BJ (cell line): ENCODE measurements around the gene SNAPC5. TPM values are rescaled to one million over a fixed set of nuclear protein-coding genes. Genes with fewer than 3 reads are reported as not detected.

ENCODE experiments used
- CTCF ChIA-PET: fragments of 350-600 bp; formaldehyde crosslinking; extraction: SDS; loops from one replicate; lab custom pipeline; 2021; ENCODE audit warnings: antibody characterized with exemption, inconsistent platforms; lab: Yijun Ruan, JAX
- POLR2A ChIA-PET: fragments of 300-600 bp; sonication (Branson Sonifier 250); formaldehyde crosslinking; extraction: SDS; loops from one replicate; lab custom pipeline; 2021; ENCODE audit warnings: antibody characterized with exemption; lab: Charles Lee
- DNase-seq: peaks from one replicate; pipeline ENCODE4 v3.0.0-alpha.2; 2011; ENCODE audit warnings: low read depth
- H3K27me3 ChIP-seq: 2 replicates; pipeline ENCODE4 v1.6.0; 2011; ENCODE audit warnings: low read length; ENCODE audit not compliant: control insufficient read depth, insufficient read depth
- H3K36me3 ChIP-seq: 2 replicates; pipeline ENCODE4 v1.5.1; 2011; ENCODE audit warnings: low read length; ENCODE audit not compliant: control insufficient read depth, insufficient read depth
- H3K4me3 ChIP-seq: 2 replicates; pipeline ENCODE4 v1.5.1; 2011; ENCODE audit warnings: low read depth, mild to moderate bottlenecking, control low read depth, low read length
- polyA plus RNA-seq: library from polyadenylated mRNA; depleted of rRNA; stranded (reverse); fragments of >200 nt; gene quantifications from 2 replicates; pipeline ENCODE4 v1.2.3, GENCODE V29; 2011
- TF ChIP-seq, protein P1 (sequence below): IDR thresholded peaks from 2 replicates; pipeline ENCODE4 v1.5.1; 2011; ENCODE audit warnings: low read depth, mild to moderate bottlenecking, control low read depth, inconsistent platforms, low read length, moderate library complexity; ENCODE audit not compliant: insufficient read depth

SNAPC5 gene
- polyA plus RNA-seq, 1 experiment, result 22.7 TPM

DNA sequence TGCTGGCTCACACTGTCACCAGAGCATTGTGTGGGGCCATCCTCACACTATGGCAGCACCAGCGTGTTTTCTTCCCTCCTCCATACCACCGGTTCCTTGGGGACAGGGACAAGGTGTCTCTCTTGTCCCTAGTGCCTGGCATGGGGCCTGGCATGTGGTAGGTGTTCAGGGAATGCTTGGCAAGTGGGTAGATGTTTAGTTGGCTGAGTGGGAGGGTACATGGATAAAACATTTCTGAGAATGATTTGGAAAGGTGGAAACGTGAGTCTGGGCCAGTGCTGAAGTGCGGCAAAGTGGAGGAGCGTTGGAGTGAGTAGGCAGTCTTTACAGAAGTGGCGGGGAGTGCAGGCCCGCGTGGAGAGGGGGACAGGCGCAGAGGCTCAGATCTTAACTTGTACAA lies 15.0 kb downstream of the SNAPC5 start:
- CTCF ChIA-PET, result interaction anchor here (1.0 to 7.9 kb wide), 3 partner anchors 15 to 94 kb away, joined by 3 to 49 read pairs (median 4); partner anchors contain the start of gene SNAPC5

DNA sequence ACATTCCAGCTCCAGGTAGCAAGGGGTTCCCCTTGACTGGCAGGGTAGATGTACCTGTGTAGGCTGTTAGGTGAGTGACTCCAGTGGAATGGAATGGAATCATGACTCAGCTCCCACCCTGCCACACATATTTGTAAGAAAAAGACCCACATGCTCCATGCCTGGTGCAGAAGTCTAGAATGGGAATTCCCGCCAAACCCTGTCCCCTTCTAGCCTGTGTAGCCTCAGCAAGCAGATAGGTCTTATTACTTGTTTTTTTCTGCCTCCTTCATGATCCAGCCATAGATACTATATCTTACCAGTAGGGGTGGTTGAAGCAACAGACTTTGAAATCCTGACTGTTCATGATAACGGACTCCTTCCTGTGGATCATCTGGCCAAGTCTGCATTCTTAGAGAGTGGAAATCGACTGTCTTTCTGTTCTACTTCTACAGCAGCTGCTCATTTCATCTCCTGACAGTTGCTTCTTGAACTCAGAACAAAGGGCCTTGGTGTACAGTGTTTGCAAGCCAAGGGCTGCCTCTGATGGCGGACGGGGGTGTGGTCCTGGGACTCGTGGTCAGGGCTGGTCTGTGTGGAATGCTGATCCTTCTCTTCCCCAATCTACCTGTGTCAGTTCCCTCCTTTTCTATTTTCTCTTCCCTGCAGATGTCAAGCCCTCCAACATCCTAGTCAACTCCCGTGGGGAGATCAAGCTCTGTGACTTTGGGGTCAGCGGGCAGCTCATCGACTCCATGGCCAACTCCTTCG lies 16.3 kb downstream of the SNAPC5 start:
- TF ChIP-seq, protein P1, sequence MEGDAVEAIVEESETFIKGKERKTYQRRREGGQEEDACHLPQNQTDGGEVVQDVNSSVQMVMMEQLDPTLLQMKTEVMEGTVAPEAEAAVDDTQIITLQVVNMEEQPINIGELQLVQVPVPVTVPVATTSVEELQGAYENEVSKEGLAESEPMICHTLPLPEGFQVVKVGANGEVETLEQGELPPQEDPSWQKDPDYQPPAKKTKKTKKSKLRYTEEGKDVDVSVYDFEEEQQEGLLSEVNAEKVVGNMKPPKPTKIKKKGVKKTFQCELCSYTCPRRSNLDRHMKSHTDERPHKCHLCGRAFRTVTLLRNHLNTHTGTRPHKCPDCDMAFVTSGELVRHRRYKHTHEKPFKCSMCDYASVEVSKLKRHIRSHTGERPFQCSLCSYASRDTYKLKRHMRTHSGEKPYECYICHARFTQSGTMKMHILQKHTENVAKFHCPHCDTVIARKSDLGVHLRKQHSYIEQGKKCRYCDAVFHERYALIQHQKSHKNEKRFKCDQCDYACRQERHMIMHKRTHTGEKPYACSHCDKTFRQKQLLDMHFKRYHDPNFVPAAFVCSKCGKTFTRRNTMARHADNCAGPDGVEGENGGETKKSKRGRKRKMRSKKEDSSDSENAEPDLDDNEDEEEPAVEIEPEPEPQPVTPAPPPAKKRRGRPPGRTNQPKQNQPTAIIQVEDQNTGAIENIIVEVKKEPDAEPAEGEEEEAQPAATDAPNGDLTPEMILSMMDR, result no peak
- H3K36me3 ChIP-seq, result peaks cover 10% of the 10 kb centered on the region
- ChIA-PET CTCF (interaction anchor here (1.0 to 1.2 kb wide), 3 partner anchors 11 to 93 kb away, joined by 3 to 4 read pairs (median 3); partner anchors contain the start of gene SNAPC5), POLR2A (no interaction called here)
- H3K4me3 ChIP-seq, result no peak overlapping the region
- no peak for DNase-seq
- H3K27me3 ChIP-seq, result no peaks in the 10 kb centered on the region

More for the DNA sequence above, 15.0 kb downstream of the SNAPC5 start:
- no peak overlapping the region for H3K4me3 ChIP-seq
- no peak for DNase-seq
- H3K27me3 ChIP-seq, result no peaks in the 10 kb centered on the region
- TF ChIP-seq, protein P1, result no peak
- POLR2A ChIA-PET, result no interaction called here
- H3K36me3 ChIP-seq, result peaks cover 11% of the 10 kb centered on the region

DNA sequence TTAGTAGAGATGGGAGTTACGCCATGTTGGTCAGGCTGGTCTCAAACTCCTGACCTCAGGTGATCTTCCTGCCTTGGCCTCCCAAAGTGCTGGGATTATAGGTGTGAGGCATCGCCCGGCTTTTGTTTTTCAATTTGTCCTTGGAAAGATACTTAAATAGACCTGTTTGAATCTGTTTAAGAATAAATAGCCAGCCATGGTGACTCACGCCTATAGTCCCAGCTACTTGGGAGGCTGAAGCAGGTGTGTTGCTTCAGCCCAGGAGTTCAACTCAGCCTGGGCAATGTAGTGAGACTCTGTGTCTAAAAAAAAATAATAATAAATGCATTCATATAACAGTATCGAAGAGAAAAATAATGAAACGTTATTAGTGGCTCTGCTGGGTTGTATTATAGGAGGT lies 17.3 kb downstream of the SNAPC5 start:
- Histone ChIP-seq H3K4me3 (no peak overlapping the region), H3K27me3 (no peaks in the 10 kb centered on the region), H3K36me3 (peaks cover 9% of the 10 kb centered on the region)
- no peak for DNase-seq
- TF ChIP-seq, protein P1, result no peak
- ChIA-PET CTCF (no interaction called here), POLR2A (no interaction called here)

DNA sequence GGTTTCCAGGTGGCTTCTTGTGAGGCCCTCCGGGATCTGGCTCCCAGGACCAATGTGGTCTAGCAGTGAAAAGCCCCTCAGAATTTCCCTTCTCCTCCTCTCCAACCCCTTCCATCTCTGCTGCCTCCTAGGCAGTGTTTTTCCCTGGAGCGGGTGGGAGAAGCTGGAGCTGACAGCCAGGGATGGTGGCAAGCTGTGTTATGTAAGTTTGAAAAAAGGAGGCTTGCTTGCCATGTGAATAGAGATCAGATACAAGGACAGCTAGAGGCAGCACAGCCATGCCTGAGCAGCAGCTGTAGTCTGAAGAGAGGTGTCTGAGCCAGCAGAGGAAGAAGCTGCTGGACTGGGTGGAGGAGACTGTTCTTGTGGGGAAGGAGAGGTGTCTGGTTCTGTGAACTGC lies 20.6 kb downstream of the SNAPC5 start:
- Histone ChIP-seq H3K36me3 (peaks cover 3% of the 10 kb centered on the region), H3K27me3 (no peaks in the 10 kb centered on the region), H3K4me3 (no peak overlapping the region)
- ChIA-PET CTCF (interaction anchor here (0.6 kb wide), 1 partner anchor 211 kb away, joined by 3 read pairs; no protein-coding TSS in a partner anchor), POLR2A (no interaction called here)
- TF ChIP-seq, protein P1, result no peak
- no peak for DNase-seq

DNA sequence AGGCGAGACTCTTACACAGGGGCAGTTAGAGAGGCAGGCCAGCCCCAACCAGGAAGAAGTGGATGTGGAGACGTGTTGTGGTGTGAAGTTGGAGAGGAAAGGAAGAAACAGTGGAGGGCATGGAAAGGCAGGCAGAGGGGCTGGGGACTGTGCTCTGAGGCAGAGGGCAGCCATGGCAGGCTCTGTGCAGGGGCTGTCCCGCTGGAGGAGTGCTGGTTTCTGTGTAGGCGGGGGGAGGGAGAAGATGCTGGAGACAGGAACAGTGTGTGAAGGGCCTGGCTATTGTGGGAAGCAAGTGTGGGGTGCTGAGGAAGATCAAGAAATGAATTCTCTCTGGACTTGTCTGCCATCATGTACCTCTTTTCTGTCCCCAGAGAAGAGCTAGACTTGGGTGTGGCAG lies 21.0 kb downstream of the SNAPC5 start:
- ChIA-PET CTCF (no interaction called here), POLR2A (no interaction called here)
- DNase-seq, result no peak
- Histone ChIP-seq H3K36me3 (no peaks in the 10 kb centered on the region), H3K4me3 (no peak overlapping the region), H3K27me3 (no peaks in the 10 kb centered on the region)
- TF ChIP-seq, protein P1, result no peak
